ENCODE data around the gene CYP2B6.
"Not testable (repeated sequence)": the region's sequence is repeated elsewhere in the genome, so short reads cannot be mapped to it uniquely, and the experiment has no call there.

The CYP2B6 gene

DNA sequence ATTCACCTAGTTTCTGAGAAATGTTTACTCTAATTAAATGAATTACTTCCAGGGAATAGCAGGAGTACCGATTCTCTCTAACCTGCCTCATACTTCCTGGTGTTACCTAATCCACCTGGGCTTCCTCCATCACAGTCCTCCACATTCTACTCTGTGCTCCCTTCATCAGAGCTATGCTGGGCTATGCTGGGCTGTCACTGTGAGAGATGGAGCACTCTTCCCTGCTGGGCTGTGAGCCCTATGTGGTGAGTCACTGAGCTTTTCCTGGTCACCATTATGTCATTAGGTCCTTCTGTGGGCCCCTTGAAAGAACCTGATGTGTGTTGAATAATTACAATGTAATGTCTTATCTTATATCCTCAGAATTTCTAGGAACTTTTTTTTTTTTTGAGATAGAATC lies 54.0 kb downstream of the CYP2B6 start:
- DNase-seq: not testable (repeated sequence)

DNA sequence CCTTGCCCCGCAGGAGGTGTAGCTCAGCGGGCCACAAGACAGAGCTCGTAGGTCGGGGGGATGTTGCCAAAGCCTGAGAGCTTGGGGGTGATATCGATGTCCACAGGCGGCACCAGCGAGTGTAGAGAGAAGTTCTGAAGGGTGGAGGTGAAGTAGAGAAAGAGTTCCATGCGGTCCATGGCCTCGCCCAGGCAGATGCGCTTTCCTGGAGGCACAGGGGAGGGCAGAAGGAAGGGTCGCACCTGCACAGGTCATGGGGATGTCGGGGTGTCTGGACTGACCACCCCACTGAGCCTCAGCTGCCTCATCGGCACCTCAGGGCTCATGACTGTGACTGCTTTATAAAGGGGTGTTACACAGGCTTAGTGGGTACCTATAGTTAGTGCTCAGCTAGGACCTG lies 59.3 kb downstream of the CYP2B6 start:
- no peak for DNase-seq

DNA sequence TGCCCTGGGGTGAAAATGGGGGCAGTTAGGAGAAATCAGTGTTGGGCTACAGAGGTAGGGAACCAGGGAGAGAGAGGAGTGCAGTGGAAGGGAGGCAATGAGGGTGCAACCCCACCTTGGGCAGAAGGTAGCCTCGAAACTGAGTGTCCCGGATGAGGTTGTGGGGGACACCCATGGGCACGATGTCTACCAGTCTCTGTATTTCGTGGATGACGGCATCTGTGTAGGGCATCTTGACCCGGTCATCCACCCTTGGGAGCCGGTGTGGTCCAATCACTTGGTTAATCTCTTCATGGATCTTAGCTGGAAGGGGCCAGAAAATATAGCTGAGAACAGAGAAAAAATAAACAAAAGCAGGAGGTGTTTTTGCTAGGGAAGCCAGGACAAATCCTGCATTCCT lies 61.1 kb downstream of the CYP2B6 start:
- not testable (repeated sequence) for DNase-seq

DNA sequence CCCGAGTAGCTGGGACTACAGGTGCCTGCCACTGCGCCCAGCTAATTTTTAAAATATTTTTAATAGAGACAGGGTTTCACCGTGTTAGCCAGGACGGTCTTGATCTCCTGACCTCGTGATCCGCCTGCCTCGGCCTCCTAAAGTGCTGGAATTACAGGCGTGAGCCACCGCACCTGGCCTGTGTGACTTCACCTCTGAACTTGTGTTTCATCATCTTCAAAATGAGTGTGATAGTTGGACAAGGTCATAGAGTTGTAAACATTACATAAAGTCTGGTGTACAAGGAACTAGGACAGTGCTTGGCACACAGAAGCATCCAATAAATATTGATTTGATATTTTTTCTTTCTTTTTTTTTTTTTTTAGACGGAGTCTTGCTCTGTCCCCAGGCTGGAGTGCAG lies 62.2 kb downstream of the CYP2B6 start:
- DNase-seq: not testable (repeated sequence)

DNA sequence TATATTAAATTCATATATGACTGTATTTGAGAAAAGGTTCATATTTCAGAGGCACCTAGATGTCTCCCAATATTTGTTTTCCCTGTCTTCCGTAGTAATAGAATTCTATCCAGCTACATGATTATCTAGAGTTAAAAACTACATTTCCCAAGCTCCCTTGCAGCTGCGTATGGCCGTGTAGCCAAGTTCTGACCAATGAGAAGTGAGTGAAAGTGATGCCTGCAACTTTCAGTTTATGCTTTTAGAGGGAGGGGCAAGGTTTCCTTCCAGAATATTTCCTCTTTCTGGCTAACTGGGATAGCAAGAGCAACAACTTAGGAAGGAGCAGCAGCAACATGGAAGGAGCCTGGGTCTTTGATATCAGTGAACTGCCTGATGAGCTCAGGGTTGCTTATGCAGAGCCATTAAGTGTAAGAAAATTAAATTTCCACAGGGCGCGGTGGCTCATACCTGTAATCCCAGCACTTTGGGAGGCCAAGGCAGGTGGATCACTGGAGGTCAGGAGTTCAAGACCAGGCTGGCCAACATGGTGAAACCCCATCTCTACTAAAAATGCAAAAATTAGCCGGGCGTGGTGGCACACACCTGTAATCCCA lies 74.0 kb downstream of the CYP2B6 start:
- no peak for DNase-seq

All from femur (tissue), 1 donor.